Activated T-helper 1 cell treated with anti-CD3 and anti-CD28 coated beads, Interleukin-12 subunit alpha, Interleukin-12 subunit beta, Interleukin-2, Interleukin-4 antibody, amounts not matched to agents 30 ng/mL and 10 ng/mL and 1 ng/mL, durations not matched to agents 14 hours and 24 hours and 36 hours (primary cell): ENCODE results near the gene RAB14. TPM values are rescaled to one million over a fixed set of nuclear protein-coding genes. Genes with fewer than 3 reads are reported as not detected.

ENCODE experiments used
- DNase-seq: peaks from one replicate; pipeline ENCODE4 v3.0.0; 2021; ENCODE audit warnings: low spot score
- H3K27ac Mint-ChIP-seq: one replicate; pipeline ENCODE4 v1.8.0; 2021; ENCODE audit warnings: mild to moderate bottlenecking, mixed read lengths
- H3K27me3 Mint-ChIP-seq: one replicate; pipeline ENCODE4 v1.8.0; 2022; ENCODE audit warnings: mild to moderate bottlenecking, moderate library complexity, mixed read lengths; ENCODE audit not compliant: insufficient read depth
- H3K36me3 Mint-ChIP-seq: one replicate; pipeline ENCODE4 v1.8.0; 2021; ENCODE audit warnings: low read depth, mixed read lengths
- H3K4me1 Mint-ChIP-seq: one replicate; pipeline ENCODE4 v1.8.0; 2021; ENCODE audit warnings: low read depth, mixed read lengths
- H3K4me3 Mint-ChIP-seq: one replicate; pipeline ENCODE4 v1.8.0; 2021; ENCODE audit warnings: mild to moderate bottlenecking, moderate library complexity, mixed read lengths
- H3K9me3 Mint-ChIP-seq: one replicate; pipeline ENCODE4 v1.8.0; 2021; ENCODE audit warnings: mixed read lengths
- intact Hi-C: fragments of 100-400 bp; cut with micrococcal nuclease; formaldehyde crosslinking; loops from one replicate; pipeline ENCODE4 v1.15.1; 2024
- total RNA-seq: library from RNA; stranded (reverse); gene quantifications from 2 replicates; pipeline ENCODE4 v1.2.3, GENCODE V29; 2022

RAB14 gene
- total RNA-seq, 1 donor from 2014 or later, result 64.8 TPM

DNA sequence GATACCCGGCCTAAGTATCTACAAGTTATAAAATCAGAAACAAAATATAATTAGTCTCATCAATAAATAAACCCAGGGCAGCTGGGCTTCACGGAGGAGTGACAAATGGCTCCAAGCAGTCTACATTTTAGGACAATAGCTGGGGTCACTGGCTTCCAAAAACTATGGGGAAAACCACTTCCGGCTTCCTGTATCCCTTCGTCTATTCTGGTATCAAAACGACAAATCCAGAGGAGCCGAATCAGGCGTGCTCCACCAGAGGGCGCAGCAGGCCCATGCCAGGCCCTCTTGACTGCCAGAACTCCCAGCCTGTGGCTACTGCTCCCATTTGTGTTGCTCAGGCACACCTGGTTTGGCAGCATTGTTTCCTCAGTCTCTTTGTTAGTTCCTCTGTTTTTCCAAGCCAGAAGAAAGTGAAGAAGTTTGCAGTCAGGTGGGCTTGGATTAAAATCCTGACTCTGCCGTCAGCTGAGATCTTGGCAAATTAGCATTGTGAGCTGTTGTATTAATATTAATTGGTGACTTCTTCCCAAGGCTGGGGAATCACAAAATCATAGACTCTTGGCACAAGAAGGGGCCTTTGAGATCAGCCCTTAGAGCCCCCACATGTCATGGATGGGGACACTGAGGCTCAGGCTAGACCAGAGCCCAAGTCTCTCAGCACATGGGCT lies 11.6 kb upstream of the RAB14 start:
- Mint-ChIP-seq H3K27me3 (peaks cover 3% of the 10 kb centered on the region), H3K9me3 (no peaks in the 10 kb centered on the region), H3K27ac (no peak overlapping the region), H3K36me3 (peaks cover 1% of the 10 kb centered on the region), H3K4me1 (peaks cover 22% of the 10 kb centered on the region), H3K4me3 (no peak overlapping the region)
- peak; percentile 49 for DNase-seq
- intact Hi-C loops, result loop anchor here (1.0 to 2.0 kb wide), 4 partner anchors 66 to 187 kb away; no protein-coding TSS in a partner anchor

DNA sequence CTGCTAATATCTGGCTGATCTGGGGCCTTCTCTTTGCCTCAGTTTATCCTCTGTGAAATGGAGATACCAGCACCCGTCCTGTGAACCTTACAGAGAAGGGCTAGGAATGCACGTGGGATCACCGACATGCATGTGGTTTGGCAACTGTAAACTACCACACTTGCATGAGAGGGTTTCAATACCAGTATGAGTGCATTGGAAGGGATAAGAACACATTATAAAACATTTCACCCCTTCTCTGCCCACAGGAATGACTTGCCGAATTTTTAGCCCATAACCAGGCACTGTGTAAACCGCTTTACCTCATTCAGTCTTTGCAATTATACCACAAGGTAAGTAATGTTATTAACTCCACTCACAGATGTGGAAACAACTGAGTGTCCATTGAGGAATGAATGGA lies 8.9 kb upstream of the RAB14 start:
- no peak for DNase-seq
- intact Hi-C loops, result no loop called here
- peaks cover 3% of the 10 kb centered on the region for H3K27me3 Mint-ChIP-seq
- peaks cover 23% of the 10 kb centered on the region for H3K4me1 Mint-ChIP-seq
- H3K9me3 Mint-ChIP-seq, result no peaks in the 10 kb centered on the region
- no peak overlapping the region for H3K27ac Mint-ChIP-seq
- H3K36me3 Mint-ChIP-seq, result no peaks in the 10 kb centered on the region
- H3K4me3 Mint-ChIP-seq, result no peak overlapping the region

DNA sequence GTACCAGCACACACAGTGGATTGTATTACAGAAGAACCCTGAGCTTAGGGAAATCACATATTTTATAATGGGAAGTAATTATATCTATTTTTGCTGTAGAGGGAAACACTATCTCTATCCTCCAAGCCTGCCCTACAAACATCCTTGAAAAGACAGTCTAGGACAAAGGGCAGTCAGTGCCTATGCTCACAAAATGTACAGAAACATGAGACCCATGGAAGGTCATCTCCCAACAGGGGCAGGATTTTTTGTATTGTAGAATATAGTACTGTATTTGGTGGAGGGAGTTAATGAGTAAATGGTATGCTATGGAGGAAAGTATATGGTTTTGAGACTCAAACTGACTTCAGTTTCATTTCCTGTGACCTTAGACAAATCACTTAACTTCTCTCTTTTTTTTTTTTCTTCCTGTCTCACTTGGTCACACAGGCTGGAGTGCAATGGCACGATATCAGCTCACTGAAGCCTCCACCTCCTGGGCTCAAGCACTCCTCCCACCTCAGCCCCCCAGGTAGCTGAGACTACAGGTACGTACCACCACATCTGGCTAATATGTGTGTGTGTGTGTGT lies 5.8 kb upstream of the RAB14 start:
- Mint-ChIP-seq H3K27ac (no peak overlapping the region), H3K4me1 (peaks cover 32% of the 10 kb centered on the region), H3K4me3 (no peak overlapping the region), H3K36me3 (no peaks in the 10 kb centered on the region), H3K27me3 (no peaks in the 10 kb centered on the region), H3K9me3 (no peaks in the 10 kb centered on the region)
- no peak for DNase-seq
- intact Hi-C loops, result no loop called here

DNA sequence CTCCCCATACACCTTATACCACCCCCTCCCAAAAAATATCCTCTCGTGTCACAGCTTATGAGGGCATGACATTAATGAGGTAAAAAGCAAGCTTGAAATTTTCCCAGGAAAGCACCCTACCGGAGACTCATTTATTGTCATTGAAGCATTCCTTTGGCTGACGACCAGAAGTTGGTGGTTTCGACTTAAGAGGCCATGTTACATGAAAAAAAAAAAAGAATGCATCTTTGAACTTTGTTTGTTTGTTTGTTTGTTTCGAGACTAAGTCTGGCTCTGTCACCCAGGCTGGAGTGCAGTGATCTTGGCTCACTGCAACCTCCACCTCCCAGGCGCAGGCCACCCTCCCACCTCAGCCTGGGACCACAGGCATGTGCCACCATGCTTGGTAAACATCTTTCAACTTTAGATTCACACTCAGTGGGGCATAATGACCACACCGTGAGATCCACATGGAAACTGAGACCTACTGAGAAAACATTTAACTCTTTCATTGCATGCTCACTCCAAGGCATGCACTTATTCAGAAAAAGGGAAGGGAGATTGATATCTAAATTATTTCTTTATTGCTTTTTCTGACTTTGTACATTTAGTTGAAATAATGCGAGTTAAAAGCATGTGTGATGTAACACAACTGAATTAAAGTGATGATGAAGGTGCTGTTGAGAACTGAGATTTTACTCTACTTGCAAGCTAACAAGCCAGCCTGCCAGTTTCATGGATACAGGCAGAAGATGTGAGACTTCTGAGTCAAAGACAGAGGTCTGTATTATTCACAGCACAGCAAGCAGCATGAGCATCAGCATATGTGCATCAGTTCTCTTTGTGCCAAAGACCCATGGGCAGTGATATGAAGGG lies 5.1 kb upstream of the RAB14 start:
- no peaks in the 10 kb centered on the region for H3K36me3 Mint-ChIP-seq
- no peak overlapping the region for H3K4me3 Mint-ChIP-seq
- no peak for DNase-seq
- no peaks in the 10 kb centered on the region for H3K9me3 Mint-ChIP-seq
- peaks cover 37% of the 10 kb centered on the region for H3K4me1 Mint-ChIP-seq
- no peaks in the 10 kb centered on the region for H3K27me3 Mint-ChIP-seq
- no peak overlapping the region for H3K27ac Mint-ChIP-seq
- intact Hi-C loops, result no loop called here

DNA sequence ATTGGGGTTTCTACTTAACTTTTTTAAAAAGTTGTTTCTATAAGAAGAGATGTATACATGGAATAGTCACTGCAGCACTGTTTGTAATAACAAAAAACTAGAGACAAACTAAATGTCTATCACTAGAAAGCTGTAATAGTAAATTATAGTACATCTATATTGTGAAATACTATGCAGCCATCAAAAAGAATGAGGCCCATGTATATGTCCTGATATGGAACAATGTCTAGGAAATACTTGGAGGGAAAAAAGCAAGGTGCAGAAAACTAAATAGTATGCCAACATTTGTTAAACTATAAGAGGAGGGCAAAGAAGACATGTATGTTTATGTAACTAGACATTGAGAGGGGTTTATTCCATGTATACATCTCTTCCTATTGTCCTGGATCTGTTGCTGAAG lies 2.9 kb upstream of the RAB14 start:
- H3K9me3 Mint-ChIP-seq, result no peaks in the 10 kb centered on the region
- intact Hi-C loops, result loop anchor here (5.0 kb wide), 3 partner anchors 272 to 888 kb away; partner anchors contain the start of genes FBXW2 and TTLL11
- H3K4me1 Mint-ChIP-seq, result peaks cover 49% of the 10 kb centered on the region
- H3K27me3 Mint-ChIP-seq, result no peaks in the 10 kb centered on the region
- no peak overlapping the region for H3K27ac Mint-ChIP-seq
- peaks cover 8% of the 10 kb centered on the region for H3K36me3 Mint-ChIP-seq
- H3K4me3 Mint-ChIP-seq, result no peak overlapping the region
- DNase-seq, result no peak

DNA sequence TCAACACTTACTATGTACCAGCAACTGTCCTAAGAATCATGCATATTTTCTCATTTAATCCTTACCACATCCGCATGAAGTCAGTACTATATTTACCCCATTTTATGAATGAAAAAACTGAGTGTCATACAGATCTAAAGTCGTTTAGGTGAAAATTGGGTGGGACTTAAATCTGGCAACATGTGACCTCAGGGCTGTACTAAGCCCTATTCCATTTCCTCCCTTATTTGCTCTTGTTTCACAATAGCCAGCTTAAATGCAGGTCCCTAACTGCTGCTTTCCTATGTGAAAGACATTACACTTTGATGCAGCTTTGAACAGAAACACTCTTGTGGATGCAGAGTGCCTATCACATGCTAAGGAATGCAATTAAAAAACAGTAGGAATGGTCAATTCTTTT lies 2.5 kb upstream of the RAB14 start:
- intact Hi-C loops, result loop anchor here (5.0 kb wide), 3 partner anchors 272 to 888 kb away; partner anchors contain the start of genes FBXW2 and TTLL11
- Mint-ChIP-seq H3K27ac (no peak overlapping the region), H3K4me3 (no peak overlapping the region), H3K4me1 (peaks cover 54% of the 10 kb centered on the region), H3K27me3 (no peaks in the 10 kb centered on the region), H3K36me3 (peaks cover 8% of the 10 kb centered on the region), H3K9me3 (no peaks in the 10 kb centered on the region)
- no peak for DNase-seq

DNA sequence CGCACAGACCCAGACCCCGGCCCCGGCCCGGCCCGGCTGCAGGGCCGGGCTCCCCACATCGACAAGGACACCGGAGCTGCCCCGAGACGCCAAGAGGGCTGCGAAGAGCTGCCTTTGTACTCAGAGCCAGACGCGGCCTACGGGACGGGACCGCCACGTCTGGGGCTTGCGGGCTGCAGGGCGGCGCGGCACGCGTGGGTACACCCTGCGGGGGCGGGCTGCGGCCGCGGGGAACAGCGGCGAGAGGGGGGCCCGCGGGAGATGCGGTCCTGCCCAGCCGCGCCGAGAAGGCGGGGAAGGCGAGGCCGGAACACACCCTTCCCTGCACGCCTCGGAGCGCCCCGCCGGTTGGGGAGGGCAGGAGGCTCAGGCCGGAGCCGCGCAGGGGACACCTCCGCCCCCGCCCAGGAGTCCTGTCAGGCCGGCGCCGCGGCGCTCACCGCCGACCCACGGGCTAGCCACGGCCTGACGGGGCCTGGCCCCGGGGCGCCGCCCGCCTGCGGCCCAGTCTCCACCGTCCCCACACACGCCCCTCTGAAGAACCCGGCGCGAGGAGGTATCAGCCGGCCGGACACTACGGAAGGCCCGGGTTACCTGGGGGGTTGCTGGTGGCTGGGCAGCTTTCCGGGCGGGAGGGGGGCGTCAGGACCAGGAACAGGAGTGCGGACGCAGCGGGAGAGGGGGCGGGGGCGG lies 478 bp downstream of the RAB14 start:
- peak overlapping the region; percentile 92 for H3K27ac Mint-ChIP-seq
- peaks cover 12% of the 10 kb centered on the region for H3K36me3 Mint-ChIP-seq
- H3K27me3 Mint-ChIP-seq, result no peaks in the 10 kb centered on the region
- no peaks in the 10 kb centered on the region for H3K9me3 Mint-ChIP-seq
- intact Hi-C loops, result loop anchor here (1.0 to 5.0 kb wide), 8 partner anchors 44 to 891 kb away; partner anchors contain the start of genes FBXW2, MEGF9, PSMD5 and TTLL11
- peak overlapping the region; percentile 96 for H3K4me3 Mint-ChIP-seq
- peaks cover 64% of the 10 kb centered on the region for H3K4me1 Mint-ChIP-seq
- peak; percentile 58 for DNase-seq

DNA sequence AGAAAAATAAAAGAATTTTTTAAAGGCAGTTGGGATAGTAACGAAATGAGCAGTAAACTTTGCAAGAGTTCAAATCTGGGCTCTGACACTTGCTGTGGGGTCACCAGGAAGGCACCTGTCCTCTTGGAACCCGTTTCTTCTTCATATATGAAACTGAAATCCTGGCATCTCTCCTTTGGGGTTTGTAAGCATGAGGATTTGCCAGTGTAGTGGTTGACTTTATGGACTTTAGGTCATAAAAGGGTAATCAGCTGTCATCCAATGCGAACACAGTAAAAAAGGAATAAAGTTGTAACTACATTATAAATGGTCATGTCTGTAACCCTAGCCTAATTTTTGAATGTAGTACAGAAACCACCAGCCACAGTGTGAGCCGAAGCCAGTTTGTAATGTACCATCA lies 1.3 kb downstream of the RAB14 start:
- peaks cover 12% of the 10 kb centered on the region for H3K36me3 Mint-ChIP-seq
- H3K4me1 Mint-ChIP-seq, result peaks cover 71% of the 10 kb centered on the region
- no peak for DNase-seq
- no peaks in the 10 kb centered on the region for H3K9me3 Mint-ChIP-seq
- H3K27ac Mint-ChIP-seq, result peak overlapping the region; percentile 83
- peak overlapping the region; percentile 96 for H3K4me3 Mint-ChIP-seq
- no peaks in the 10 kb centered on the region for H3K27me3 Mint-ChIP-seq
- intact Hi-C loops, result loop anchor here (2.0 to 5.0 kb wide), 5 partner anchors 44 to 892 kb away; partner anchors contain the start of genes FBXW2, PSMD5 and TTLL11

DNA sequence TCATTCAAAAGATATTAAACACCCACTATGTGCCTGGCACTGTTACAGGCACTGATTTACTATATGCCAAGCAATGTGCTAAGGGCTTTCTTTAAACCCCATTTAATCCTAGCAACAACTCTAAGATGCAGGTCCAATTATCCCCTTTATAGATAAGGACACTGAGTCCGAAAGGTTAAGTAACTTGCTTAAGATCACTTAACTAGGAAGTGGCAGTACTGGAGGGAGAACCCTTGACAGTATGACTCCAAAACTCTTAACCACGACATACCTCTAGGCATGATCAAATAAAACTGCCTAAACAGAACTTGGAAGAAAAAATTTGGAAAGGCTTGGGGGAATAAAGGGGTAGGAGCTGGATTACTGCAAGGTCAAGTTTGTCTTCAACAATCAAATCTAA lies 1.7 kb downstream of the RAB14 start:
- H3K27ac Mint-ChIP-seq, result peak overlapping the region; percentile 33
- DNase-seq, result no peak
- peaks cover 12% of the 10 kb centered on the region for H3K36me3 Mint-ChIP-seq
- peak overlapping the region; percentile 96 for H3K4me3 Mint-ChIP-seq
- peaks cover 76% of the 10 kb centered on the region for H3K4me1 Mint-ChIP-seq
- H3K27me3 Mint-ChIP-seq, result no peaks in the 10 kb centered on the region
- intact Hi-C loops, result loop anchor here (2.0 to 5.0 kb wide), 5 partner anchors 43 to 892 kb away; partner anchors contain the start of genes FBXW2, PSMD5 and TTLL11
- H3K9me3 Mint-ChIP-seq, result no peaks in the 10 kb centered on the region

DNA sequence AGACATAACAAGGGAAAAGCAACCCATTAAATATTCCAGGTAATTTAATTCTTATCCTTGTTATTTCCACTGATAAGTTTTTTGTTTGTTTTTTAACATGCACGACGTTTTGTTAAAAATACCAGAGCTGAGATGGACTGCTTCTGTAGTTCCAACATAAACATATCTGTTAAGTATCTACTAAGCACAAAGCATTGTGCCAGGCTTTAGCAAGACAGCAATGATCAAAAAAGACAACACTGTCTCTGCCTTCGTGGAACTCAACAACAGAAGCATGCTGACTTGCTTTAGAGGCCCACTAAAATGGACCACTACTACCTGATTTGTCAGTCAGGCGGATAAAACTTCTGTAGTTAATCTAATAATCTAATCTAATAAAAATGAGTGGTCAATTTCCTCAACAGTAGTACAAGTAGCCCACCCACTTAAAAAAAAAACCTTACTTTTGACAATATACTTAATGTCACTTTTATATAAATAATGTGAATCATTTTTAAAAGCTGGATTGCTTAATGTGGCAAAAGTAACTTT lies 3.1 kb downstream of the RAB14 start:
- no peaks in the 10 kb centered on the region for H3K27me3 Mint-ChIP-seq
- peak overlapping the region; percentile 96 for H3K4me3 Mint-ChIP-seq

DNA sequence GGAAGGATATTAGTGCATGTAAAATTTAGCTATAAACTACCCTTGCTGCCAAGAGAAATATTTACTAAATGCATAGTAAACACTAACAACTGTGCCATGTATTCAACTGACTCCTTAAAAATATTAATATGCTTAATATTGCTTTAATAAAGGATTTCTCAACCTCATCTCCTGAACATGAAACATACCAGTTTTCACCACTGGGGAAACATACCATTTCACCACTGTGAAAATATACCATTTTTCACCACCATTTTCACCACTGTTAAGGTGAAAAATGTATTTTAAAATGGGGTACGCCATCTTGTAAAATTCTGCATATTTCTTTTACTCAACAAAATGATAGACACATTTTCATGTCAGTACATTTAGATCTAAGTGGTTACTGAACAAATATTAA lies 4.5 kb downstream of the RAB14 start:
- H3K9me3 Mint-ChIP-seq, result no peaks in the 10 kb centered on the region
- peaks cover 69% of the 10 kb centered on the region for H3K4me1 Mint-ChIP-seq
- peaks cover 12% of the 10 kb centered on the region for H3K36me3 Mint-ChIP-seq
- no peak overlapping the region for H3K27ac Mint-ChIP-seq
- intact Hi-C loops, result no loop called here
- DNase-seq, result no peak
- no peaks in the 10 kb centered on the region for H3K27me3 Mint-ChIP-seq
- no peak overlapping the region for H3K4me3 Mint-ChIP-seq

More for the DNA sequence above, 3.1 kb downstream of the RAB14 start:
- DNase-seq, result no peak
- no peak overlapping the region for H3K27ac Mint-ChIP-seq
- H3K36me3 Mint-ChIP-seq, result peaks cover 12% of the 10 kb centered on the region
- intact Hi-C loops, result no loop called here
- H3K9me3 Mint-ChIP-seq, result no peaks in the 10 kb centered on the region
- peaks cover 75% of the 10 kb centered on the region for H3K4me1 Mint-ChIP-seq

DNA sequence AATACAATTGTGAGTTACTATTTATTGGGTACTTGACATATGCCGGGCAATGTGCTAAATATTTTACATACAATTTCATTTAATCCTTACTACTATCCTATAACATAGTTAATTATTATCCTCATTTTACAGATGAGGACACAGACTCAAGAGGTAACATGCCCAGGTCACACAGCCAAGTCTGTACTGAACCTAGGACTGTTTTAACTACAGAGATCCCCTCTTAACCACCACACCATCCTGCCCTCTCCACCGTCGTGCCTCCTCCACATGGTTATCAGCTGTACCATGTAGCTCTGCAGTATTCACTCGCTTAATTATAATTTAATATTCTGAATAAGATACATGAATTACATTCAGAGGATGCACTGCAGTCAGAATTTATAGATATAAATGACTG lies 5.3 kb downstream of the RAB14 start:
- no peaks in the 10 kb centered on the region for H3K9me3 Mint-ChIP-seq
- H3K36me3 Mint-ChIP-seq, result peaks cover 14% of the 10 kb centered on the region
- peaks cover 70% of the 10 kb centered on the region for H3K4me1 Mint-ChIP-seq
- no peaks in the 10 kb centered on the region for H3K27me3 Mint-ChIP-seq
- intact Hi-C loops, result no loop called here
- H3K27ac Mint-ChIP-seq, result no peak overlapping the region
- no peak overlapping the region for H3K4me3 Mint-ChIP-seq
- no peak for DNase-seq
